ENCODE measurements around the gene GPR107.

Gene GPR107

GRCh38 chr9:130139251-130139650 lies 85.5 kb downstream of the GPR107 start:
- peak; percentile 84 for DNase-seq

DNA sequence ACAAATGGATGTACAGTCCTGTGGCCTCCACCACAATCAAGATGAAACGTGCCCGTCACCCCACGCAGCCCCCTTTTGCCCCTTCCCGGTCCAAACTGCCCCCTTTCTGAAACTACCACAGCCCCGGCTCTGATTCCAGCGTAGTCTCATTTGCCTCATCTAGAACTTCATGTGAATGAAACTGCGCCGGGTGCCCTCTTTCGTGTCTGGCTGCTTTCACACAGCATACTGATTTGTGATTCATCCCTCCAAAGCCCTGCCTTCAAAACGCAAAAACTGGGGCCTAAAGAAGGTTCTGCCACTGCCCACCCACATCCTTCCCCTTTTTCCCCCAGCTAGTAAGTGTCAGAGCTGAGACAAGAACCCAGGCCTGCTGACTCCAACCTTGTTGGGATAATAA lies 87.0 kb downstream of the GPR107 start:
- no peak for DNase-seq

GRCh38 chr9:130142056-130142455 lies 88.3 kb downstream of the GPR107 start:
- no peak for DNase-seq

- no peak for DNase-seq
These were observed 88.9 kb downstream of the GPR107 start for GRCh38 chr9:130142641-130143040.

DNA sequence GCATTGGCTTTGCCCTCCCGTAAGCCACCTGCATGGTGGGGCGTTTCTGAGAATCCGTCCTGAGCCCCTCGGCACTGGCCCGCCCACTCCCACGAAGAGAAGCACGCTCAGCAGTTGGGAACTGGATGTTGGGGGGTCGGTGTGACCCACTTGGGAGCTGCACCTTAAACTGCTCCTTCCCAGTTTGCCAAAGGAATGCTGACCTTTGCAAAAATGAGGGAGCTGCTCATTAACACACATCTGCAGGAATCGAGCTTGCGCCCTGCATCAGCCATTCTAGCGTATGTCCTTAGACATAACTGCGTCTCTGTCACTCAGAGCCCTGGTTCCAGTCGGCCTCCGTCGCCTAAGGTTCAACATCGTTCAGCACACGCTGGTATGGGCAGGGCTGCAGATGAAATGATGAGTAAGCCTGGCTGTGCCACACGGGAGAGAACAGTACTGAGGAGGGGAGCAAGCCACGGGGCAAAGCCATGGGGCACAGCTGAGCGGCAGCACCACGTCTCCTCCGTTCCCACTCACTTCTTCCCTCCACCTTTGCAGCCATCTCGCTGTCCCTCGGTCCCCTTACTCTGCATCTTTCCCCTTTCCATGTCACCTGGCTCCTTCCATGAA lies 89.7 kb downstream of the GPR107 start:
- DNase-seq = no peak

- no peak for DNase-seq
These were observed 90.3 kb downstream of the GPR107 start for GRCh38 chr9:130143958-130144366.

GRCh38 chr9:130144703-130145102 lies 91.0 kb downstream of the GPR107 start:
- no peak for DNase-seq

- no peak for DNase-seq
These were observed 92.0 kb downstream of the GPR107 start for GRCh38 chr9:130145658-130146057.

DNA sequence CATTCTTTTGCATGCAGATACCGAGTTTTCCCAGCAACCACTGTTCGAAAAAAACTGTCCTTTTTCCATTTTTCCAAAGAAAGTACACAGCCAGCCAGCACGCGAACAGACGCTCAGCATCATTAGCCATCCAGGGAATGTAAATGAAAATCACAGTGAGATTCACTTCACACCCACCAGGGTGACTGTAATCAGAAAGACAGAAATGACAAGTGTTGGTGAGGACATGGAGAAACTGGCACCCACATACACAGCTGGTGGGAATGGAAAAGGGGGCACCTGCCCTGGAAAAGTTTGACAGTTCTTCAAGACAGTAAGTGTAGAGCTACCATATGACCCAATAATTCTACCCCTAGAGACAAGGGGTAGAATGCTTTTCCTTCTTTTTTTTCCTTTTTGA lies 93.5 kb downstream of the GPR107 start:
- no peak for DNase-seq

- no peak for DNase-seq
These were observed 94.2 kb downstream of the GPR107 start for GRCh38 chr9:130147910-130148309.

DNA sequence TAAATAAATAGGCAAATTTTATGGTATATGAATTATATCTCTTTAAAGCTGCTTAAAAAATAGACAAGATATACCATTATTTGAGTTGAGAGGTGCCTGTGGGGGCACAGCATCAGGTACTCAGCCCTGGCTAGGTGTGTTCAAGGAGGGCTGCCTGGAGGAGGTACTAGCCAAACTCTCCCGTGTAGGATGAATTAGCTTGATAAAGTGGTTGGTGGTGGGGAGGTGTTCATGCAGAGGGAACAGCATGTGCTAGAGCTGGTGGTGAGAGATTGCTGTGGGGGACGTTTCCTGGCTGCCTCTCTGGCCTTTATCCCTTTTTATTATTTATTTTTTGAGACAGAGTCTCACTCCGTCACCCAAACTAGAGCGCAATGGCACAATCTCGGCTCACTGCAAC lies 95.3 kb downstream of the GPR107 start:
- DNase-seq = no peak

GRCh38 chr9:130149654-130150286 lies 96.1 kb downstream of the GPR107 start:
- no peak for DNase-seq

DNA sequence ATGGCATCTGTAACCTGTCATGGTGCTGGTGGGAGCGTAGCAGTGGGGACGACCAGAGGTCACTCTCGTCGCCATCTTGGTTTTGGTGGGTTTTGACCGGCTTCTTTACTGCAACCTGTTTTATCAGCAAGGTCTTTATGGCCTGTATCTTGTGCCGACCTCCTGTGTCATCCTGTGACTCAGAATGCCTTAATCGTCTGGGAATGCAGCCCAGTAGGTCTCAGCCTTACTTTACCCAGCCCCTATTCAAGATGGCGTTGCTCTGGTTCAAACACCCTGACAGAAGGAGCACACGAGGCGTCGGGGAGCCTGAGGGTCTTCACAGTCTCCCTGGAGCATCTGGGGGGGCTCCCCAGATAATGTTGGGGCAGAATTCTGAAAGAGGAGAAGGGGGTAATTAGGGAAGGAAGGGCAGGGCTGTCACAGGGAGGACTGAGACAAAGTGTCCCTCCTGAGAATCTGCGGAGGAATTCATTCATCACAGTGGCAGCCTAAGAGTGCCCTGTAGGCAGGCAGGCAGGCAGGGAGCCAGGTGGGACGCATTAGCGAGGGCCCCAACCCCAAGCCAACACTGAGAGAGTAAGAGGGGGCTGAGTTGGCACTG lies 97.2 kb downstream of the GPR107 start:
- no peak for DNase-seq

GRCh38 chr9:130154816-130155215 lies 101.1 kb downstream of the GPR107 start:
- no peak for DNase-seq

DNA sequence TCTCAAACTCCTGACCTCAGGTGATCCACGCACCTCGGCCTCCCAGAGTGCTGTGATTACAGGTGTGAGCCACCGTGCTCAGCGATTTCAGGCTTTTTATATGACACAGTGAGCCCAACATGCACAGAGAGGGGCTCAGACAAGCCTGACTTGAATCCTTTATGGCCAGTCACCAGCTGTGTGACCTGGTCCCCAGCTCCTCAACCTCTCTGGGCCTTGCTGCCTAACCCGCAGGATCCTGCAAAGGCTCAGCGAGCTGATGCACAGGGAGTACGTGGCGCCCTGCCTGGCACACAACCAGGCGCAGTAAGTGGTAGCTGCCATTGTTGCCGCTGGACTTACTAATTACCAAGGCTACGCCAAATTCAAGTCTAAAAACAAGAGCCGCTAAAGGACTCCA lies 101.9 kb downstream of the GPR107 start:
- DNase-seq = no peak

DNA sequence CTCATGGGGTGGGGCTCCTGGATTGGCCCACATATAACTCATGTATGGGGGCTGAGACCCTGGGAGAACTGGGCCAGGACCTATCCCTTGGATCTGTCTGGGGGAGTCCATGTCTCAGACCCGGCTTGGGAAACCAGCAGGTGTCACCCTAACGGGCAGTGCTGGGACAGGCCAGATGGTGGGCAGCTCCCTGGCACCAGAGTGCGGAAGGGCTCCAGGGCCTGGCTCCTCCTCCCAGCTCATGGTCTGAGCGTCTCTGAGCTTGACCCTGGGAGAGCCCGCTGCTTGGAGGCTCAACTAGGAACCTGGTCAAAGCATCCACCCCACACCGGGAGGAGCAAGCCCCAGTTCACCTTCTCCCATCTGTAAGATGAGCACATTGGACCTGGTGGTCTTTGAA lies 103.0 kb downstream of the GPR107 start:
- DNase-seq = no peak

- no peak for DNase-seq
These were observed 103.4 kb downstream of the GPR107 start for GRCh38 chr9:130157079-130157478.

DNA sequence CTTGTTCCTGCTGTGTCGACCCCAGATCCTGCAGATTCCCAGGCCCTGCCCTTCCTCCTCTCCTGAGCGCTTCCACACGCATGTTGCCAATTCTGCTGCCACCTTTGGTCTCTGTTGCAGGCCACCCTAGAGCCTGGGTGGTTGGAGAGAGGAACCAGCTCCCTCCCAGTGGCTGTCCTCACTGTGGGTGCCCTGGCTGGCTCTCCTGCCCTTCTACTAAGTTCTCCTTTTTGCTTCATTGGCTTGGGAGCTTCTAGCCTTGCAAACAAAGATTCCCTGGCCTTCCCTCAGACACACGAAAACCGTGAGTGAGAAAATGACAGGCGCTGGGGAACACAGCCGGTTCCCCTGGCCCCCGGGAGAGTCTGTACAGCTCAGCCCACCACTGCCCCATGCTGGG lies 104.3 kb downstream of the GPR107 start:
- DNase-seq = no peak

GRCh38 chr9:130159057-130159456 lies 105.4 kb downstream of the GPR107 start:
- no peak for DNase-seq

DNA sequence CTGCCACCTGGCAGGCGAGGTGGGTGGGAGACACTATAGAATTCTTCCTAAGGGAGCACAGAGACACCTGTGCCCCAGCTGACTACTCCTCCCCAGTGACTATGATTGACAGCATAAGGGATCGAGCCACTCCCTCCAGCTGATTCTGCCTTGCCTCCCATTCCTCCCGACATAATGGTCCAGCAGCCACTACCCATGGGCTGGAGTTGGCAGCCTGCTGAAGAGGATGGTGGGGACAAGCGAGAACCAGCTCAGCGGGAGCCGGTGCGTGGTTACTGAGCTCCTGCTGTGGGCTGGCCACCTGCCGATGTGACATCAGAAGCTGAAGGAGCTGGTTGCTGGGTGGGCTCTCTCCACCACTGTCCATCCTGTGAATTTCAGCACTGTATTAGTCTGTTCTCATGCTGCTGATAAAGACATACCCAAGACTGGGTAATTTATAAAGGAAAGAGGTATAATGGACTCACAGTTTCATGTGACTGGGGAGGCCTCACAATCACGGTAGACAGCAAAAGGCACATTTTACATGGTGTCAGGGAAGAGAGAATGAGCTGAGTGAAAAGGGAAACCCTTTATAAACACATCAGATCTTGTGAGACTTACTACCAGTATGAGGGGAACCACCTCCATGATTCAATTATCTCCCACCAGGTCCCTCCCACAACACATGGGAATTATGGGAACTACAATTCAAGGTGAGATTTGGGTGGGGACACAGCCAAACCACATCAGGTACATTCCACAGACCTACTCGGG lies 106.4 kb downstream of the GPR107 start:
- DNase-seq = peak; percentile 58

DNA sequence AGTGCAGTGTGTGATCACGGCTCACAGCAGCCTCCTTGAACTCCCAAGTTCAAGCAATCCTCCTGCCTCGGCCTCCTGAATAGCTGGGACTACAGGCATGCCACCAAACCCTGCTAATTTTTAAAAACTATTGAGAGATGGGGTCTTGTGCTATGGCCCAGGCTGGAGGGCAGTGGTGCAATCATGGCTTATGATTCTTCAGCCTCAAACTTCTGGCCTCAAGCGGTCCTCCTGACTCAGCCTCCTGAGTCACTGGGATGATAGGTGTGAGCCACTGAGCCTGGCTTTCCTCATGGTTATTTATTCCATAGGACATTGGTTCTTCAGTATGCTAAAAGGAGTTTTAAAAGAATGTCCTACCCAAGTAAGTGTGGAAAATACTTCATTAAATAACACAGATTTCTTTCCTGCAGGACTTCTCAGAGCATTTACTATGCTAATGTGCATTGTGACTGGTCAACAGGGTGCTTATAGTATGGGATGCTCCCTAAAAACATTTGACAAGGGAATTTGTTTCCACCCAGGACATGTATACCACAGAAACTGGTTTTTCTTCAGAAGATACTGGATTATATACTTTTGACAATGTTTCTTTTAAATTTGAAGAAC lies 107.3 kb downstream of the GPR107 start:
- no peak for DNase-seq

DNA sequence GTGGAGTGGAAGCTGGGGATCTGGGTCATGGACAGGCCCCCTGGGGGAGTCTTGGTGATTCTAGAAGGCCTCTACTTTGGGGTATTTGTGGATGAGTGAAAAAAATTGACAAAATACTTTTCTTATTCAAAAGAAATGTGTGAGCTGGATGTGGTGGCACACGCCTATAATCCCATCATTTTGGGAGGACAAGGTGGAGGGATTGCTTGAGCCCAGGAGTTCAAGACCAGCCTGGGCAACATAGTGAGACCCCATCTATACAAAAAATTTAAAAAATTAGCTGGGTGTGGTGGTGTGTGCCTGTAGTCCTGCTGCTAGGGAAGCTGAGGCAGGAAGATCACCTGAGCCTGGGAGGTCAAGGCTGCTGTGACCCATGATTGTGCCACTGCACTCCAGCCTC lies 111.9 kb downstream of the GPR107 start:
- no peak for DNase-seq

GRCh38 chr9:130166399-130166798 lies 112.7 kb downstream of the GPR107 start:
- DNase-seq = no peak

DNA sequence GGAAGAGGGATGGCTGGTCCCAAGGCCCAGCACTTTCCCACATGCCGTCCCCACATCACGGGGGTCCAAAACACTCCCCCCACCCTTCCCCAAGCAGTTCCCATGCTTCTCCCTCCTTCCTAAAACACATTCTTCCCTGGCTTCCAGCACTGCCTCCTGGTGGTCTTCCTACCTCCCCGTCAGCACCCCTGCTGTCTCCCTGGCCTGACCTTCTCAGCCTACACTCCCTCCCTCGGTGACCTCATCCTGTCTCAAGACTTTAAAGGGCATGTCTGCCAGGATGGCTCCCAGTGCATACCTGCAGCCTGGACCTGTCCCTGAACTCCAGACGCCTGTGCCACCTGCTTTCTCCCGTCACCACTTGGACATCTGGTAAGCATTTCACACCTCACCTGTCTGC lies 114.2 kb downstream of the GPR107 start:
- no peak for DNase-seq
